Mucosa of descending colon (tissue), 3 donors: ENCODE results near the gene DDX49. TPM values are rescaled to one million over a fixed set of nuclear protein-coding genes. Genes with fewer than 3 reads are reported as not detected.

Experiments used
- ATAC-seq: fragments of 200-7000 bp; cut with Tn5 transposase; one replicate; pipeline ENCODE4 v1.9.1; 2020; ENCODE audit warnings: mild to moderate bottlenecking, moderate library complexity
- DNase-seq, 3 donors: peaks; one replicate each; pipeline ENCODE4 v3.0.0-alpha.2; 2020
- H3K36me3 ChIP-seq: fragments of 200-600 bp; one replicate; pipeline ENCODE4 v1.8.0; 2021; ENCODE audit warnings: low read depth, mild to moderate bottlenecking
- H3K4me1 ChIP-seq: fragments of 200-600 bp; one replicate; pipeline ENCODE4 v1.8.0; 2021; ENCODE audit warnings: low read depth, mild to moderate bottlenecking
- H3K4me3 ChIP-seq: fragments of 200-600 bp; one replicate; pipeline ENCODE4 v1.8.0; 2021; ENCODE audit warnings: mild to moderate bottlenecking
- H3K9me3 ChIP-seq: fragments of 200-600 bp; one replicate; pipeline ENCODE4 v1.8.0; 2021; ENCODE audit warnings: mild to moderate bottlenecking
- CTCF ChIP-seq: fragments of 200-600 bp; IDR thresholded peaks from one replicate; pipeline ENCODE4 v1.8.0; 2022; ENCODE audit warnings: antibody characterized with exemption, mild to moderate bottlenecking
- intact Hi-C, 2 donors: fragments of 100-400 bp; cut with DNase I in 1 of 2; cut with micrococcal nuclease in 1 of 2; formaldehyde crosslinking; loops; one replicate each; pipeline versions ENCODE4 v1.11.0 to v1.11.1; 2022; cut with DNase I, micrococcal nuclease
- long read RNA-seq, 2 donors: library from polyadenylated mRNA; unstranded; transcript quantifications; one replicate each; pipeline ENCODE4 v2.0.0, GENCODE V29; 2019 to 2021
- total RNA-seq, 3 donors: library from RNA; stranded (reverse); fragmentation: NEBNext Ultra II Directional in 2 of 3; extraction: Animal tissue kit (Norgen Biotek cat#: 25700) in 2 of 3; gene quantifications; one replicate each; pipeline versions ENCODE4 v1.2.1 to v1.2.4, GENCODE V29; 2021 to 2023
- donor health status: DM: no; HTN: no; CAD: no; lungs with moderate emphysema.
- donor health status: DM: no; HTN: no; CAD: no.
- donor health status: DM: no; HTN: yes; CAD: no.

DDX49 gene
- total RNA-seq, result 10 to 100 TPM; 37.4 to 47.3 (median 40.4) TPM
- long read RNA-seq, donor 1, transcript DDX49-201 (13 exons, 1,830 nt), result major isoform, 28 of 42 reads
- long read RNA-seq, donor 1, partial matches to known transcripts, result 1 of 42 reads
- long read RNA-seq, donor 1, other reads (novel, unspliced or antisense), result 7 of 42 reads
- long read RNA-seq, donor 2, transcript DDX49-201 (13 exons, 1,830 nt), result major isoform, 33 of 44 reads
- long read RNA-seq, donor 2, transcript DDX49-213 (13 exons, 1,691 nt), result minor isoform, 5 of 44 reads
- long read RNA-seq, donor 2, partial matches to known transcripts, result 3 of 44 reads
- long read RNA-seq, donor 2, other reads (novel, unspliced or antisense), result 3 of 44 reads

- no peaks in the 10 kb centered on the region for H3K9me3 ChIP-seq
- peak; percentile 98 for ATAC-seq
- no peak for TF ChIP-seq CTCF
- intact Hi-C loops, result no loop called here
- peak within 1 kb of the TSS; percentile 89 for H3K4me3 ChIP-seq
- peaks cover 8% of the 10 kb centered on the region for H3K36me3 ChIP-seq
- peaks cover 25% of the 10 kb centered on the region for H3K4me1 ChIP-seq
- DNase-seq, result peak; percentile 97 to 99 (median 98)
Measured at GRCh38 chr19:18919086-18919899, at the start of gene DDX49, which contains the start of gene COPE. Gene DDX49 (plus strand): TSS chr19:18919715. CDS start chr19:18919742, 27 bp downstream. Gene COPE (minus strand): TSS chr19:18919387. CDS start chr19:18919348, 39 bp downstream.

GRCh38 chr19:18869781-18870530 lies 49.6 kb upstream of the DDX49 start:
- DNase-seq (no peak), ATAC-seq (no peak)
- H3K4me3 ChIP-seq, result no peak overlapping the region
- intact Hi-C loops, result no loop called here
- TF ChIP-seq CTCF, result no peak
- no peaks in the 10 kb centered on the region for H3K9me3 ChIP-seq
- H3K4me1 ChIP-seq, result peaks cover 4% of the 10 kb centered on the region
- H3K36me3 ChIP-seq, result peaks cover 10% of the 10 kb centered on the region

GRCh38 chr19:18870531-18871172 lies 48.9 kb upstream of the DDX49 start:
- H3K4me3 ChIP-seq, result no peak overlapping the region
- H3K4me1 ChIP-seq, result peaks cover 4% of the 10 kb centered on the region
- no peak for DNase-seq
- no peaks in the 10 kb centered on the region for H3K9me3 ChIP-seq
- no peak for TF ChIP-seq CTCF
- no peak for ATAC-seq
- peaks cover 10% of the 10 kb centered on the region for H3K36me3 ChIP-seq
- intact Hi-C loops, result no loop called here

GRCh38 chr19:18871543-18871942 lies 48.0 kb upstream of the DDX49 start:
- intact Hi-C loops, result no loop called here
- TF ChIP-seq CTCF, result no peak
- H3K4me1 ChIP-seq, result peaks cover 4% of the 10 kb centered on the region
- H3K36me3 ChIP-seq, result peaks cover 6% of the 10 kb centered on the region
- no peak for ATAC-seq
- DNase-seq, result no peak
- no peak overlapping the region for H3K4me3 ChIP-seq
- H3K9me3 ChIP-seq, result no peaks in the 10 kb centered on the region

GRCh38 chr19:18875726-18876125 lies 43.8 kb upstream of the DDX49 start:
- DNase-seq (no peak), ATAC-seq (no peak)
- Histone ChIP-seq H3K36me3 (no peaks in the 10 kb centered on the region), H3K9me3 (no peaks in the 10 kb centered on the region), H3K4me1 (peaks cover 4% of the 10 kb centered on the region), H3K4me3 (no peak overlapping the region)
- TF ChIP-seq CTCF, result no peak
- intact Hi-C loops, result no loop called here
